Esophagus mucosa (tissue), 1 donor: Measurements from ENCODE around the gene MTA1. TPM values are rescaled to one million over a fixed set of nuclear protein-coding genes. Genes with fewer than 3 reads are reported as not detected.
A peak's percentile ranks its signal among the peaks of the same experiment; 100 is the strongest.

Source experiments
- ATAC-seq: fragments of 200-7000 bp; cut with Tn5 transposase; one replicate; pipeline ENCODE4 v1.9.1; 2020
- total RNA-seq: library from RNA; stranded (reverse); gene quantifications from one replicate; pipeline ENCODE4 v1.2.4, GENCODE V29; 2023
- donor health status: DM: yes; HTN: yes; CAD: no.

MTA1 gene
- 30.9 TPM for total RNA-seq

- peak; percentile 34 for ATAC-seq
These were observed at the start of gene MTA1 for GRCh38 chr14:105419195-105420091. TSS of gene MTA1 (plus strand) at chr14:105419827. CDS start at chr14:105420036, 209 bp downstream.

GRCh38 chr14:105374389-105374788 lies 45.2 kb upstream of the MTA1 start:
- ATAC-seq, result peak; percentile 31

GRCh38 chr14:105375635-105376057 lies 44.0 kb upstream of the MTA1 start:
- ATAC-seq, result no peak

GRCh38 chr14:105376521-105377440 lies 42.8 kb upstream of the MTA1 start:
- ATAC-seq, result no peak

GRCh38 chr14:105377555-105378182 lies 42.0 kb upstream of the MTA1 start:
- ATAC-seq, result no peak

GRCh38 chr14:105378199-105378598 lies 41.4 kb upstream of the MTA1 start:
- no peak for ATAC-seq

- ATAC-seq, result no peak
These were observed 40.5 kb upstream of the MTA1 start for GRCh38 chr14:105378873-105379685.

- no peak for ATAC-seq
These were observed 39.7 kb upstream of the MTA1 start for GRCh38 chr14:105379946-105380345.

- ATAC-seq, result no peak
These were observed 38.9 kb upstream of the MTA1 start for GRCh38 chr14:105380756-105381155.

GRCh38 chr14:105381446-105382342 lies 37.9 kb upstream of the MTA1 start:
- no peak for ATAC-seq

- no peak for ATAC-seq
These were observed 37.1 kb upstream of the MTA1 start for GRCh38 chr14:105382343-105383082.

- ATAC-seq, result no peak
These were observed 36.4 kb upstream of the MTA1 start for GRCh38 chr14:105383083-105383730.

GRCh38 chr14:105384041-105384557 lies 35.5 kb upstream of the MTA1 start:
- ATAC-seq, result peak; percentile 49

GRCh38 chr14:105384605-105385321 lies 34.9 kb upstream of the MTA1 start:
- ATAC-seq, result no peak

GRCh38 chr14:105385322-105385637 lies 34.3 kb upstream of the MTA1 start:
- peak; percentile 45 for ATAC-seq

GRCh38 chr14:105385698-105386365 lies 33.8 kb upstream of the MTA1 start:
- ATAC-seq, result no peak

- peak; percentile 29 for ATAC-seq
These were observed 32.8 kb upstream of the MTA1 start for GRCh38 chr14:105386581-105387529.
